Renal pelvis (tissue), 4 donors: ENCODE results near the gene SETD4. TPM values are rescaled to one million over a fixed set of nuclear protein-coding genes. Genes with fewer than 3 reads are reported as not detected.
A peak's percentile ranks its signal among the peaks of the same experiment; 100 is the strongest.

Experiments used
- DNase-seq: peaks from one replicate; pipeline ENCODE4 v3.0.0-alpha.2; 2013
- polyA plus RNA-seq, 3 donors: library from polyadenylated mRNA; unstranded; fragments of 120-200 nt; gene quantifications; one replicate each; pipeline ENCODE4 v1.2.1, GENCODE V29; 2013; ENCODE audit not compliant: insufficient read length in 3 of 3

SETD4 gene
- polyA plus RNA-seq, 3 donors = 24.2 to 46.6 (median 43.9) TPM

GRCh38 chr21:36021251-36021837 lies 39.0 kb downstream of the SETD4 start:
- no peak for DNase-seq

- no peak for DNase-seq
These were observed 45.3 kb downstream of the SETD4 start for GRCh38 chr21:36015045-36015444.

GRCh38 chr21:36010801-36011200 lies 49.5 kb downstream of the SETD4 start:
- no peak for DNase-seq

GRCh38 chr21:36008505-36008904 lies 51.8 kb downstream of the SETD4 start:
- DNase-seq = no peak

GRCh38 chr21:36005879-36006400 lies 54.4 kb downstream of the SETD4 start:
- no peak for DNase-seq

GRCh38 chr21:36005018-36005417 lies 55.3 kb downstream of the SETD4 start:
- no peak for DNase-seq

GRCh38 chr21:36004441-36004840 lies 55.9 kb downstream of the SETD4 start:
- no peak for DNase-seq

- DNase-seq = no peak
These were observed 56.5 kb downstream of the SETD4 start for GRCh38 chr21:36003776-36004175.

- DNase-seq = no peak
These were observed 64.1 kb downstream of the SETD4 start for GRCh38 chr21:35996217-35996616.

GRCh38 chr21:35995522-35996088 lies 64.7 kb downstream of the SETD4 start:
- no peak for DNase-seq

- DNase-seq = no peak
These were observed 65.7 kb downstream of the SETD4 start for GRCh38 chr21:35994613-35995012.

GRCh38 chr21:35993875-35994490 lies 66.3 kb downstream of the SETD4 start:
- no peak for DNase-seq

GRCh38 chr21:35991131-35991530 lies 69.2 kb downstream of the SETD4 start:
- DNase-seq = no peak

- DNase-seq = no peak
These were observed 69.7 kb downstream of the SETD4 start for GRCh38 chr21:35990609-35991008.

GRCh38 chr21:35989138-35989735 lies 71.1 kb downstream of the SETD4 start:
- no peak for DNase-seq

- no peak for DNase-seq
These were observed 71.7 kb downstream of the SETD4 start for GRCh38 chr21:35988416-35989137.

GRCh38 chr21:35987475-35987874 lies 72.9 kb downstream of the SETD4 start:
- no peak for DNase-seq

- DNase-seq = peak; percentile 27
These were observed 75.5 kb downstream of the SETD4 start for GRCh38 chr21:35984654-35985361.
